ENCODE data around the gene RNF217. TPM values are rescaled to one million over a fixed set of nuclear protein-coding genes. Genes with fewer than 3 reads are reported as not detected.

The RNF217 gene
- total RNA-seq, 3 donors from 2014 or later (not counting 1 experiment from before 2014, with no cell fraction given), result 3.3 to 9.5 (median 4.4) TPM

- H3K4me3 Mint-ChIP-seq, result no peak overlapping the region
- no peak for DNase-seq
- Histone ChIP-seq H3K27ac (ENCODE audit: low read length) (no peak overlapping the region), H3K36me3 (ENCODE audit: control insufficient read depth, insufficient read depth, low read length) (no peaks in the 10 kb centered on the region), H3K4me3 (ENCODE audit: low read length) (no peak overlapping the region), H3K27me3 (ENCODE audit: control insufficient read depth, insufficient read depth, low read length) (peaks cover 2% of the 10 kb centered on the region), H3K4me1 (ENCODE audit: control insufficient read depth, insufficient read depth, low read length) (no peaks in the 10 kb centered on the region), H3K9me3 (ENCODE audit: control insufficient read depth, insufficient read depth, low read length) (no peaks in the 10 kb centered on the region)
- 92% methylated on average over 4 of the region's 4 CpGs for WGBS (ENCODE audit: insufficient coverage)
- no peak overlapping the region for H3K27ac Mint-ChIP-seq
- no peak for ATAC-seq
- no peak for TF ChIP-seq CTCF (IDR thresholded peaks at IDR 0.05)
- intact Hi-C loops (cut with micrococcal nuclease), result no loop called here
- no peaks in the 10 kb centered on the region for H3K36me3 Mint-ChIP-seq
- no peaks in the 10 kb centered on the region for H3K9me3 Mint-ChIP-seq
- no peaks in the 10 kb centered on the region for H3K4me1 Mint-ChIP-seq
- no peaks in the 10 kb centered on the region for H3K27me3 Mint-ChIP-seq (ENCODE audit: low read depth in 2 of 2)
Observed at GRCh38 chr6:125077453-125077852, 115.2 kb downstream of the RNF217 start.

GRCh38 chr6:125078602-125079321 is 116.5 kb downstream of the RNF217 start:
- H3K27me3 ChIP-seq (ENCODE audit: control insufficient read depth, insufficient read depth, low read length), result peaks cover 2% of the 10 kb centered on the region
- ATAC-seq, result no peak
- intact Hi-C loops (cut with micrococcal nuclease), result no loop called here
- H3K36me3 ChIP-seq (ENCODE audit: control insufficient read depth, insufficient read depth, low read length), result no peaks in the 10 kb centered on the region
- H3K4me3 ChIP-seq (ENCODE audit: low read length), result no peak overlapping the region
- DNase-seq, result no peak
- H3K9me3 Mint-ChIP-seq, result no peaks in the 10 kb centered on the region
- TF ChIP-seq CTCF (IDR thresholded peaks at IDR 0.05), result no peak
- H3K27me3 Mint-ChIP-seq (ENCODE audit: low read depth in 2 of 2), result no peaks in the 10 kb centered on the region
- WGBS (ENCODE audit: insufficient coverage), result 78% methylated on average over 4 of the region's 5 CpGs
- no peak overlapping the region for H3K4me3 Mint-ChIP-seq
- H3K4me1 ChIP-seq (ENCODE audit: control insufficient read depth, insufficient read depth, low read length), result no peaks in the 10 kb centered on the region
- no peaks in the 10 kb centered on the region for H3K4me1 Mint-ChIP-seq
- H3K27ac Mint-ChIP-seq, result no peak overlapping the region
- H3K9me3 ChIP-seq (ENCODE audit: control insufficient read depth, insufficient read depth, low read length), result no peaks in the 10 kb centered on the region
- H3K36me3 Mint-ChIP-seq, result no peaks in the 10 kb centered on the region
- H3K27ac ChIP-seq (ENCODE audit: low read length), result no peak overlapping the region

GRCh38 chr6:125082908-125083683 is 120.9 kb downstream of the RNF217 start:
- no peak overlapping the region for H3K27ac ChIP-seq (ENCODE audit: low read length)
- no peaks in the 10 kb centered on the region for H3K9me3 ChIP-seq (ENCODE audit: control insufficient read depth, insufficient read depth, low read length)
- no peak for TF ChIP-seq CTCF (IDR thresholded peaks at IDR 0.05)
- peaks cover 2% of the 10 kb centered on the region for H3K27me3 ChIP-seq (ENCODE audit: control insufficient read depth, insufficient read depth, low read length)
- H3K27ac Mint-ChIP-seq, result no peak overlapping the region
- H3K9me3 Mint-ChIP-seq, result no peaks in the 10 kb centered on the region
- H3K4me3 Mint-ChIP-seq, result no peak overlapping the region
- WGBS (ENCODE audit: insufficient coverage), result 91% methylated on average over 6 of the region's 8 CpGs
- H3K4me3 ChIP-seq (ENCODE audit: low read length), result no peak overlapping the region
- DNase-seq (no peak), ATAC-seq (no peak)
- intact Hi-C loops (cut with micrococcal nuclease), result no loop called here
- H3K36me3 Mint-ChIP-seq, result no peaks in the 10 kb centered on the region
- H3K4me1 Mint-ChIP-seq, result no peaks in the 10 kb centered on the region
- H3K4me1 ChIP-seq (ENCODE audit: control insufficient read depth, insufficient read depth, low read length), result no peaks in the 10 kb centered on the region
- H3K36me3 ChIP-seq (ENCODE audit: control insufficient read depth, insufficient read depth, low read length), result no peaks in the 10 kb centered on the region
- no peaks in the 10 kb centered on the region for H3K27me3 Mint-ChIP-seq (ENCODE audit: low read depth in 2 of 2)
